Right ventricle myocardium superior (tissue), 1 donor: ENCODE data around the gene IFNW1. TPM values are rescaled to one million over a fixed set of nuclear protein-coding genes. Genes with fewer than 3 reads are reported as not detected.
"Not testable (repeated sequence)": the region's sequence is repeated elsewhere in the genome, so short reads cannot be mapped to it uniquely, and the experiment has no call there.

ENCODE experiments used
- ATAC-seq: fragments of 200-7000 bp; cut with Tn5 transposase; one replicate; pipeline ENCODE4 v1.9.1; 2020; ENCODE audit warnings: mild to moderate bottlenecking; ENCODE audit not compliant: poor library complexity
- DNase-seq: peaks from one replicate; pipeline ENCODE4 v3.0.0-alpha.2; 2020
- intact Hi-C: fragments of 100-400 bp; cut with DNase I; formaldehyde crosslinking; loops from one replicate; pipeline ENCODE4 v1.11.2; 2022
- long read RNA-seq: library from polyadenylated mRNA; unstranded; transcript quantifications from one replicate; pipeline ENCODE4 v2.0.0, GENCODE V29; 2021
- total RNA-seq: library from RNA; stranded (reverse); fragmentation: NEBNext Ultra II Directional; extraction: Animal tissue kit (Norgen Biotek cat#: 25700); gene quantifications from one replicate; pipeline ENCODE4 v1.2.1, GENCODE V29; 2021
- donor health status: DM: no; HTN: yes; CAD: no; lungs with severe emphysema.

The IFNW1 gene
- not detected for total RNA-seq
- long read RNA-seq: 0 reads

GRCh38 chr9:21141427-21141882 lies at the start of gene IFNW1:
IFNW1 (minus strand) TSS chr9:21141832; CDS start chr9:21141570, 262 bp downstream.
- intact Hi-C loops: no loop called here
- ATAC-seq (no peak), DNase-seq (no peak)

GRCh38 chr9:21187487-21187886 lies 45.9 kb upstream of the IFNW1 start, which contains the start of gene IFNA4:
IFNA4 (minus strand) TSS chr9:21187587; CDS start chr9:21187531, 56 bp downstream.
- intact Hi-C loops, ATAC-seq, DNase-seq: not testable (repeated sequence)

- not testable (repeated sequence) for DNase-seq, ATAC-seq
Observed at GRCh38 chr9:21182810-21183736, 41.4 kb upstream of the IFNW1 start.

GRCh38 chr9:21174671-21175070 lies 33.0 kb upstream of the IFNW1 start:
- no peak for ATAC-seq
- DNase-seq: no peak
- intact Hi-C loops: no loop called here

More at GRCh38 chr9:21182810-21183736, 41.4 kb upstream of the IFNW1 start:
- intact Hi-C loops: not testable (repeated sequence)

GRCh38 chr9:21172156-21172555 lies 30.5 kb upstream of the IFNW1 start:
- DNase-seq (no peak), ATAC-seq (no peak)
- intact Hi-C loops: no loop called here

GRCh38 chr9:21171351-21171750 lies 29.7 kb upstream of the IFNW1 start:
- intact Hi-C loops: no loop called here
- ATAC-seq: no peak
- DNase-seq: no peak

GRCh38 chr9:21166560-21166959 lies 24.9 kb upstream of the IFNW1 start, which contains the start of gene IFNA21:
IFNA21 (minus strand) TSS chr9:21166660; CDS start chr9:21166612, 48 bp downstream.
- intact Hi-C loops, DNase-seq, ATAC-seq: not testable (repeated sequence)

- ATAC-seq (no peak), DNase-seq (no peak)
- intact Hi-C loops: no loop called here
Observed at GRCh38 chr9:21165516-21165915, 23.9 kb upstream of the IFNW1 start.

- intact Hi-C loops: no loop called here
- ATAC-seq (no peak), DNase-seq (no peak)
Observed at GRCh38 chr9:21160178-21160577, 18.5 kb upstream of the IFNW1 start.

- ATAC-seq (no peak), DNase-seq (no peak)
- intact Hi-C loops: no loop called here
Observed at GRCh38 chr9:21155501-21155900, 13.9 kb upstream of the IFNW1 start.

- ATAC-seq (peak; percentile 60), DNase-seq (no peak)
- intact Hi-C loops: no loop called here
Observed at GRCh38 chr9:21154018-21154608, 12.5 kb upstream of the IFNW1 start.

GRCh38 chr9:21153336-21154017 lies 11.8 kb upstream of the IFNW1 start:
- intact Hi-C loops: no loop called here
- DNase-seq: no peak
- ATAC-seq: no peak

- intact Hi-C loops: no loop called here
- DNase-seq (no peak), ATAC-seq (no peak)
Observed at GRCh38 chr9:21144603-21145002, 3.0 kb upstream of the IFNW1 start.

- no peak for ATAC-seq
- DNase-seq: no peak
- intact Hi-C loops: no loop called here
Observed at GRCh38 chr9:21137020-21137419, 4.6 kb downstream of the IFNW1 start.

GRCh38 chr9:21135736-21136135 lies 5.9 kb downstream of the IFNW1 start:
- DNase-seq (no peak), ATAC-seq (no peak)
- intact Hi-C loops: no loop called here

GRCh38 chr9:21128186-21128585 lies 13.4 kb downstream of the IFNW1 start:
- intact Hi-C loops, ATAC-seq, DNase-seq: not testable (repeated sequence)

- DNase-seq (no peak), ATAC-seq (no peak)
- intact Hi-C loops: no loop called here
Observed at GRCh38 chr9:21121595-21122251, 19.9 kb downstream of the IFNW1 start.

- DNase-seq: no peak
- ATAC-seq: no peak
- intact Hi-C loops: no loop called here
Observed at GRCh38 chr9:21121079-21121478, 20.6 kb downstream of the IFNW1 start.
